HG02610 (cell line): Measurements from ENCODE around the gene KAT2B.
A peak's percentile ranks its signal among the peaks of the same experiment; 100 is the strongest.
"Not testable (repeated sequence)": the region's sequence is repeated elsewhere in the genome, so short reads cannot be mapped to it uniquely, and the experiment has no call there.

Source experiments
- ATAC-seq: cut with Tn5 transposase; IDR thresholded peaks from one replicate; pipeline ENCODE4 v1.9.1; 2021; ENCODE audit warnings: mild to moderate bottlenecking, moderate library complexity; ENCODE audit not compliant: unreplicated experiment

Gene KAT2B

GRCh38 chr3:20039765-20040547 is at the start of gene KAT2B:
KAT2B (plus strand) TSS chr3:20040446; CDS start chr3:20040478, 32 bp downstream.
- peak; percentile 59 for ATAC-seq

GRCh38 chr3:19994796-19995195 is 45.5 kb upstream of the KAT2B start:
- ATAC-seq, result no peak

GRCh38 chr3:19997502-19997901 is 42.7 kb upstream of the KAT2B start:
- ATAC-seq, result no peak

GRCh38 chr3:20001932-20002331 is 38.3 kb upstream of the KAT2B start:
- ATAC-seq, result no peak

- no peak for ATAC-seq
Measured at GRCh38 chr3:20007960-20008359, 32.3 kb upstream of the KAT2B start.

- ATAC-seq, result no peak
Measured at GRCh38 chr3:20008646-20009045, 31.6 kb upstream of the KAT2B start.

- no peak for ATAC-seq
Measured at GRCh38 chr3:20012164-20012563, 28.1 kb upstream of the KAT2B start, which contains the start of gene PP2D1. PP2D1 (minus strand) TSS chr3:20012264; CDS start chr3:20012072, 192 bp downstream.

- no peak for ATAC-seq
Measured at GRCh38 chr3:20013396-20013795, 26.9 kb upstream of the KAT2B start.

GRCh38 chr3:20015525-20015924 is 24.7 kb upstream of the KAT2B start:
- no peak for ATAC-seq

- not testable (repeated sequence) for ATAC-seq
Measured at GRCh38 chr3:20016076-20016475, 24.2 kb upstream of the KAT2B start.

GRCh38 chr3:20022954-20023622 is 17.2 kb upstream of the KAT2B start:
- no peak for ATAC-seq

- ATAC-seq, result no peak
Measured at GRCh38 chr3:20023623-20024405, 16.4 kb upstream of the KAT2B start.

GRCh38 chr3:20027136-20027535 is 13.1 kb upstream of the KAT2B start:
- no peak for ATAC-seq

GRCh38 chr3:20028905-20029331 is 11.3 kb upstream of the KAT2B start:
- ATAC-seq, result no peak

GRCh38 chr3:20031939-20032338 is 8.3 kb upstream of the KAT2B start:
- ATAC-seq, result not testable (repeated sequence)

- ATAC-seq, result no peak
Measured at GRCh38 chr3:20035019-20035418, 5.2 kb upstream of the KAT2B start.

- ATAC-seq, result no peak
Measured at GRCh38 chr3:20037255-20037996, 2.8 kb upstream of the KAT2B start.

GRCh38 chr3:20038699-20039465 is 1.4 kb upstream of the KAT2B start:
- ATAC-seq, result no peak

- no peak for ATAC-seq
Measured at GRCh38 chr3:20039466-20039764, 831 bp upstream of the KAT2B start.

GRCh38 chr3:20040548-20041196 is 426 bp downstream of the KAT2B start:
- peak; percentile 36 for ATAC-seq
